Activated CD8-positive, alpha-beta T cell treated with anti-CD3 and anti-CD28 coated beads for 36 hours (primary cell): Measurements from ENCODE around the gene SCYL1. TPM values are rescaled to one million over a fixed set of nuclear protein-coding genes. Genes with fewer than 3 reads are reported as not detected.

ENCODE experiments used
- ATAC-seq: fragments of 200-7000 bp; cut with Tn5 transposase; one replicate; pipeline ENCODE4 v1.10.0; 2021; ENCODE audit warnings: mild to moderate bottlenecking, moderate library complexity
- CTCF ChIA-PET: fragments of 350-600 bp; sonication (Branson Sonifier 250); formaldehyde crosslinking; loops from one replicate; lab custom pipeline; 2021; ENCODE audit warnings: antibody characterized with exemption; lab: Charles Lee
- POLR2A ChIA-PET: fragments of 350-600 bp; sonication (Branson Sonifier 250); formaldehyde crosslinking; loops from one replicate; lab custom pipeline; 2021; ENCODE audit warnings: antibody characterized with exemption; lab: Charles Lee
- DNase-seq: peaks from one replicate; pipeline ENCODE4 v3.0.0-alpha.2; 2020
- H3K27ac Mint-ChIP-seq: one replicate; pipeline ENCODE4 v1.8.0; 2021; ENCODE audit warnings: mild to moderate bottlenecking, mixed read lengths
- H3K27me3 Mint-ChIP-seq: one replicate; pipeline ENCODE4 v1.8.0; 2021; ENCODE audit warnings: mixed read lengths
- H3K36me3 Mint-ChIP-seq: one replicate; pipeline ENCODE4 v1.8.0; 2021; ENCODE audit warnings: low read depth, mixed read lengths
- H3K4me1 Mint-ChIP-seq: one replicate; pipeline ENCODE4 v1.8.0; 2021; ENCODE audit warnings: low read depth, mixed read lengths
- H3K4me3 Mint-ChIP-seq: one replicate; pipeline ENCODE4 v1.8.0; 2021; ENCODE audit warnings: mild to moderate bottlenecking, moderate library complexity, mixed read lengths
- H3K9me3 Mint-ChIP-seq: one replicate; pipeline ENCODE4 v1.8.0; 2021; ENCODE audit warnings: mixed read lengths
- intact Hi-C: fragments of 100-400 bp; cut with micrococcal nuclease; formaldehyde crosslinking; loops from one replicate; pipeline ENCODE4 v1.10.0; 2022
- total RNA-seq, 2 experiments: library from RNA; stranded (reverse); gene quantifications; one replicate each; pipeline ENCODE4 v1.2.3, GENCODE V29; 2021
- TF ChIP-seq, protein P1 (sequence below): fragments of 200-600 bp; IDR thresholded peaks from one replicate; pipeline ENCODE4 v1.8.0; 2022; ENCODE audit warnings: antibody characterized with exemption, mild to moderate bottlenecking

The SCYL1 gene
- total RNA-seq, 2 experiments from 2014 or later: 71.5 to 76.8 TPM

DNA sequence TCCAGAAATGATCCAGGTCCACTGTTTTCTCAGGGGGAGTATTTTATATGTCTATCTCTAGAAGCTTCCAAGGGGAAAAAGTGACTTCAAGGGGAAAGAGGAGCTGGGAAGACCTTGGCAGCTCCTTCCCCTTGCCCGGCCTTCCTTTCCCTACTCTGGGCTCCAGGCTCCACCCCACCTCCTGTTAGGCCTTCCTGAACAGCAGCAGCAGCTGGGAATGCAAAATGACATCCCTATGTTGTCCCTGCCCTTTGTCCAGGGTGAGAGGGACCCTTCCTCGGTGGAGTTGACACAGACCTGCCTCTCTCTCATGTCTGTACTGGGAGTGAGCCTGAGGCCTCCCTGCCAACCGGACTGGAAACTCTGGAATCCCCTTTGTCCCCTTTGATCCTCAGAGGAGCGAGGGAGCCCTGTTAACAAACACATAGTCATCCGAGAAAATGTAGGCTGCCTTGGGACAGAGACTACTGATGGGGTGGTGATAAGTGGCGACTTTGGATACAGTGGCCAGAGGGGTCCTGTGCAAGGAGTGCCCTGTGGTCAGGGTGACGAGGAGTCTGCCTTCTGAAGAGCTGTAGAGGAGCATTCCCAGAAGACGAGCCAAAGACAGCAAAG, 35.1 kb upstream of the SCYL1 start:
- no peak overlapping the region for H3K27ac Mint-ChIP-seq
- H3K27me3 Mint-ChIP-seq: no peaks in the 10 kb centered on the region
- no peak overlapping the region for H3K4me3 Mint-ChIP-seq
- no peaks in the 10 kb centered on the region for H3K9me3 Mint-ChIP-seq
- intact Hi-C loops: no loop called here
- TF ChIP-seq, protein P1, sequence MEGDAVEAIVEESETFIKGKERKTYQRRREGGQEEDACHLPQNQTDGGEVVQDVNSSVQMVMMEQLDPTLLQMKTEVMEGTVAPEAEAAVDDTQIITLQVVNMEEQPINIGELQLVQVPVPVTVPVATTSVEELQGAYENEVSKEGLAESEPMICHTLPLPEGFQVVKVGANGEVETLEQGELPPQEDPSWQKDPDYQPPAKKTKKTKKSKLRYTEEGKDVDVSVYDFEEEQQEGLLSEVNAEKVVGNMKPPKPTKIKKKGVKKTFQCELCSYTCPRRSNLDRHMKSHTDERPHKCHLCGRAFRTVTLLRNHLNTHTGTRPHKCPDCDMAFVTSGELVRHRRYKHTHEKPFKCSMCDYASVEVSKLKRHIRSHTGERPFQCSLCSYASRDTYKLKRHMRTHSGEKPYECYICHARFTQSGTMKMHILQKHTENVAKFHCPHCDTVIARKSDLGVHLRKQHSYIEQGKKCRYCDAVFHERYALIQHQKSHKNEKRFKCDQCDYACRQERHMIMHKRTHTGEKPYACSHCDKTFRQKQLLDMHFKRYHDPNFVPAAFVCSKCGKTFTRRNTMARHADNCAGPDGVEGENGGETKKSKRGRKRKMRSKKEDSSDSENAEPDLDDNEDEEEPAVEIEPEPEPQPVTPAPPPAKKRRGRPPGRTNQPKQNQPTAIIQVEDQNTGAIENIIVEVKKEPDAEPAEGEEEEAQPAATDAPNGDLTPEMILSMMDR: no peak
- DNase-seq: no peak
- ChIA-PET CTCF (interaction anchor here (0.9 to 2.5 kb wide), 4 partner anchors 9 to 73 kb away, joined by 3 to 12 read pairs (median 6); partner anchors contain the start of gene MALAT1), POLR2A (interaction anchor here (0.7 to 36.2 kb wide), 7 partner anchors 9 to 155 kb away, joined by 3 to 4842 read pairs (median 8); partner anchors contain the start of genes MALAT1, NEAT1 and SCYL1)
- no peak for ATAC-seq
- peaks cover 60% of the 10 kb centered on the region for H3K4me1 Mint-ChIP-seq
- H3K36me3 Mint-ChIP-seq: peaks cover 1% of the 10 kb centered on the region

- Mint-ChIP-seq H3K27ac (no peak overlapping the region), H3K27me3 (no peaks in the 10 kb centered on the region), H3K9me3 (no peaks in the 10 kb centered on the region), H3K36me3 (peaks cover 1% of the 10 kb centered on the region), H3K4me1 (peaks cover 61% of the 10 kb centered on the region), H3K4me3 (no peak overlapping the region)
- DNase-seq (no peak), ATAC-seq (no peak)
- POLR2A ChIA-PET: interaction anchor here (9.6 to 36.2 kb wide), 3 partner anchors 11 to 71 kb away, joined by 94 to 4842 read pairs (median 343); partner anchors contain the start of genes MALAT1 and NEAT1
- intact Hi-C loops: no loop called here
- CTCF ChIA-PET: interaction anchor here (0.6 kb wide), 1 partner anchor 11 kb away, joined by 3 read pairs; no protein-coding TSS in a partner anchor
- TF ChIP-seq, protein P1: no peak
Observed at GRCh38 chr11:65491163-65491465, 33.8 kb upstream of the SCYL1 start.

DNA sequence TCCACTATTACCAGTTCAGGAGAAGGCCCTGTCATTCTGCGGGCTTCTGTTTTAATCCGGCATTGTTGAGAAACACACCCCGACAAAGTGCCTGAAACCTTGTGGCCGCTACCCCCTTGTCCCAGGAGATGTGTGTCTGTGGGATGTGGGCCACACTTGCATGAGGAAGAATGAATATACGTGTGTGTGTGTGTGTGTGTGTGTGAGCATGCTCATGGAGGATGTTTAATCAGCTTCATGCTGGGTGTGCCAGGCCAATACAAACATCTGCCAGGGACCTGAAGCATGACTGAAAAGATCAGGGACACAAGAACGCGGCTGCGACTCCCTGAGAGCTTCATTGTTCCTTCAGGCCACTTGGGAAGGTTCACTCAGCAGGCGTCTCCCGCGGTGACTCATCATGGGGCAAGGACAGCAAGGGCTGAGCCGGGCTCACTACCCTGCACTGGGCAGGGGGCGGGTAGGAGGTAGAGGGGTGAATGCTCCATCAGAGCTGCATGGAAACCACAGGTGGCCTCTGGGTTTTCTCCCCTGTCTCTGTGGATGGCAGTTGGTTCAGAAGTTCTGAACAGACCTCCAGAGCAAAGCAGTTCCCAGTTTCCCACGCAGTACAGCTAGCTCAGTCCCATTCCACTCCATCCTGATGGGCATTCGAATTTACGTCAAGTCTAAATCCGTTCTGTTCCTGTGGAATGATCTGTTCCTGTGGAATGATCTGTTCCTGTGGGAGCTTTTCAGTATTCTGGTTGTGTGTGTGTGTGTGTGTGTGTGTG, 33.1 kb upstream of the SCYL1 start:
- CTCF ChIA-PET: interaction anchor here (0.6 to 1.3 kb wide), 3 partner anchors 12 to 75 kb away, joined by 3 to 4 read pairs (median 3); no protein-coding TSS in a partner anchor
- TF ChIP-seq, protein P1: no peak
- H3K4me3 Mint-ChIP-seq: no peak overlapping the region
- no peaks in the 10 kb centered on the region for H3K27me3 Mint-ChIP-seq
- H3K9me3 Mint-ChIP-seq: no peaks in the 10 kb centered on the region
- ATAC-seq (no peak), DNase-seq (no peak)
- intact Hi-C loops: no loop called here
- no peak overlapping the region for H3K27ac Mint-ChIP-seq
- POLR2A ChIA-PET: interaction anchor here (0.9 to 36.2 kb wide), 4 partner anchors 11 to 71 kb away, joined by 4 to 4842 read pairs (median 218); partner anchors contain the start of genes MALAT1 and NEAT1
- peaks cover 66% of the 10 kb centered on the region for H3K4me1 Mint-ChIP-seq
- H3K36me3 Mint-ChIP-seq: peaks cover 1% of the 10 kb centered on the region

DNA sequence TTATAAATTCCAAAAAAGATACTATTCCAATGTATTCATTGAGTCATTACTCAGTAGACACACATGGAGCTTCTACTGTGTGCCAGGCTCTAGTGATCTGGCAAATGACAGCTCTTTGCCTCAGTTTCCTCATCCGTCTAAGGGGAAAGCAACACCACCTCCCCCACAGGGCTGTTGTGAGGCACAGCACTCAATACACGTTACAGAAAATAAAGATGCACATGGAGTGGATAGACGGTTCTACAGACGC, 32.6 kb upstream of the SCYL1 start:
- intact Hi-C loops: no loop called here
- DNase-seq (no peak), ATAC-seq (no peak)
- ChIA-PET POLR2A (interaction anchor here (0.9 to 36.2 kb wide), 4 partner anchors 10 to 72 kb away, joined by 4 to 4842 read pairs (median 218); partner anchors contain the start of genes MALAT1 and NEAT1), CTCF (interaction anchor here (0.8 to 1.3 kb wide), 2 partner anchors 14 to 75 kb away, joined by 3 to 4 read pairs; no protein-coding TSS in a partner anchor)
- Mint-ChIP-seq H3K27me3 (no peaks in the 10 kb centered on the region), H3K9me3 (no peaks in the 10 kb centered on the region), H3K4me3 (no peak overlapping the region), H3K36me3 (peaks cover 1% of the 10 kb centered on the region), H3K4me1 (peaks cover 66% of the 10 kb centered on the region), H3K27ac (no peak overlapping the region)
- TF ChIP-seq, protein P1: no peak
